ENCODE results near the gene TPD52L3.

The TPD52L3 gene

DNA sequence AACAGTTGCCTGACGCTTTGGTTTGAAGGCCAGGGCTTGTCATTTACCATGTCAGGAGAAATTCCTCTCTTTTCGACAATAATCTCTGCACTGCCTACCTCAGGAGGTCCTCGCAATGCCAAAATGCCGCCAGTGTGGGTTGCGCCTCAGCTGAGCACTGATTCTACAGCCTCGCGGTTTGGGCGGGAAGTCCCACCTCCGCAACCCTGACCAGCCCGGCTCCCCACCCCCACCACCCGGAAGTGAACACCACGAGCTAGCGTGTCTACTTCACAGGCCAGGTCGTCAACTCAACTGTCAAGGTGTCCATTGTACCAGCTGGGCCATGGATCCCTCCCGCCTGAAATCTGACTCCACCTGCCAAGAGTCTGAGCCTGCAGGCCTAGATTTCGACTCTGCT lies at the start of gene TPD52L3:
TPD52L3 (plus strand) TSS at position 273 of the 400 bp plus-strand sequence. CDS start 221 bp downstream, outside the sequence.
- DNase-seq: no peak

DNA sequence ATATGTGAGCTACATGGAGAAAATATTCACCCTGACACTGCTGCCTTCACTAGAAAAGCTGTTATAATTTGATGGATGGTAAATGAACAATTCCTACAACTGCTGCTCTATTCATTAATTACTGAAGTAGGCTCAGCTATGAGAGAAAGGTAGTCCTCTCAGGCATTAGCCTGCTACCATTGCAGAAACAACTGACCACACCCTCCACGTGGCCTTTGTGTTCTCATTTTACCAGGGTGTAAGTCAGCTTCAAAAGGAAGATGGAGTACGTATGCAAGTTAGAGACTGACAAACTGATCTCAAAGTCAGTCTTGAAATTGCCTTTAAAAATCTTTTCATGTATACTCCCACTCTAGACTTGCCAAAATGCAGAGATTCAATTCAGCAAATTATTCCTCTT lies 26.3 kb upstream of the TPD52L3 start:
- no peak for DNase-seq

DNA sequence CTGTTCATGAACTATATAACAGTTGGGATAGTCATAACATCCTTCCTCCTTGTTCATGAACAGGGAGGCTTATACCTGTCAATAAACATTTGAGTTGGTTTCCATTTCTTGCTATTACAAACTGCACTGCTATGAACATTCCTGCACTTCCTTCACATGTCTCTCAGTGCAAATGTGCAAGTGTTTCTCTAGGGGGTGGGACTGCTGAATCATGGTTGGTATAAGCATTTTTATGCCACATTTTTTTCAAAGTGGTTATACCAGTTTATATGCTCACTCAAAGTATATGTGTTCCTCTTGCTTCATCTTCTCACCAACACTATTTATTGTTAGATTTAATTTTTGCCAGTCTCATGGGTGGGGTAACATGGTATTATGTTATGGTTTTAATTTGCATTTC lies 25.8 kb upstream of the TPD52L3 start:
- DNase-seq: no peak

- no peak for DNase-seq
These were observed 23.9 kb upstream of the TPD52L3 start for GRCh38 chr9:6304232-6304631.

DNA sequence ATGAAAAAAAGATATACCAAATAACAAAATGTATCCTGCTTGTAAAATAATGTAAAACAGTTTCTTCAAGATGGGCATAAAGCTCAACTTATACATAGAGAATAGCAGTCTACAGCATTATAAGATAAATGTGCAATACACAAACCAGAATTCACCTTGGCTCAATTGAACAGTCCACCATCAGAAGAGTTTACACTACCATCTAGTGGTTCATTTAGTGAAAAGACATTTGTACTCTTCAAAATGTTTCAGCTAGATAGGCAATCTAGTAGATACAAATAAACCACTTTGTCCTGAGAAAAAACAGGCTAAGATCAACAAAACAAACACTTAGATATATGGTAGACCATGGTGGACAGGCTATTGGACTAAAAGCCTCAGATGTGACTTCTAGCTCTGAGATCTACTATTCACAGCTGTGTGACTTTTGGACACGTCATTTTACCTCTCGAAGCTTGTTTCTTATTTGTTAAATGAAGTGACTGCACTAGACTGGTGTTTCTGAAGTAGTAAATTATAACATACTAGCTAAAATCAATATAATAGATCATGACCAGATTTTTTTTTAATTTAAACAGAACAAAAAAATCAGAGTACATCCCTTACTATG lies 22.1 kb upstream of the TPD52L3 start:
- peak in 2 of 6 experiments; percentile 4 to 7 for DNase-seq

- DNase-seq: no peak
These were observed 20.6 kb upstream of the TPD52L3 start for GRCh38 chr9:6307551-6308096.

DNA sequence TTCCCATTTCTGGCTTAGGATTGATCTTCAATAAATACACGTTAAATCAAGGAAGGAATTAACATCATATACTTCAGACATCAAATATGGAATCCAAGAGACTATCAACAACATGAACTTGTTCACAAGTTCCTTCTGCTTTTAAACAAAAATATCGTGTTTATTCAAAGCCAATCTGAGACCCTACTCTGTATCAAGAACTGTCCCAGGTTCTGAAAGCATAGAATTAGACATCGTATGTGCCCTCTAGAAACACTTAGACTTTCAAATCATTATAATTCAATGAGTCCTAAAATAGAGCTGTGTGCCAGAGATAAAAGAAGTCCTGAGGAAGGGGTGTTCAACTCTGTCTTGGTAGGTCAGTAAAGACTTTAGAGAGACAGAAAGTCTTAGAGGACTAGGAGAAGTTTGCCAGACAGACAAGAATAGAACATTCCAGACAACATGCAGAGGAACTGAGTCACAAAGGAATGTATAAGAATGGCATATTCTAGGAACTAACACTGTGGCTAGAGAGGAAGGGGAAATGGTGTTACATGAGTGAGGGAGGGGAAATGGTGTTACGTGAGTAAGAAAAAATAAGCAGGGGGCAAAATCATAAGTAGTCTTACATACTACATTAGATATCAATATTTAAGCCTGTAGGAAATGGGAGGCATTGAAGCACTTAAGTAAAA lies 2.9 kb downstream of the TPD52L3 start:
- no peak for DNase-seq

DNA sequence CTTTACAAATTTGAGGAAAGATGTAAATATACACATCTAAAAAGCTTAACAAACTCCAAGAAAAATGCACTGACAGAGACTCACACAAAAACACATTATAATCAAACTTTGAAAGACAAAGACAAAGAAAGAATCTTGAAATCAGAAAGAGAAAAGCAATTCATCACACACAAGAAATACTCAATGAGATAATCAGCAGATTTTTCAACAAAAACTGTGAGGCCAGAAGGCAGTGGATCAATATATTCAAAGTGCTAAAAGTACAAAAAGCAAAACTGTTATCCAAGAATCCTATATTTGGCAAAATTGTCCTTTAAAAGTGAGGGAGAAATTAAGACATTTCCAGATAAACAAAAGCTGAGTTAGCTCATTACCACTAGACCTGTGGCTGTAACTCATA lies 6.1 kb downstream of the TPD52L3 start:
- no peak for DNase-seq

DNA sequence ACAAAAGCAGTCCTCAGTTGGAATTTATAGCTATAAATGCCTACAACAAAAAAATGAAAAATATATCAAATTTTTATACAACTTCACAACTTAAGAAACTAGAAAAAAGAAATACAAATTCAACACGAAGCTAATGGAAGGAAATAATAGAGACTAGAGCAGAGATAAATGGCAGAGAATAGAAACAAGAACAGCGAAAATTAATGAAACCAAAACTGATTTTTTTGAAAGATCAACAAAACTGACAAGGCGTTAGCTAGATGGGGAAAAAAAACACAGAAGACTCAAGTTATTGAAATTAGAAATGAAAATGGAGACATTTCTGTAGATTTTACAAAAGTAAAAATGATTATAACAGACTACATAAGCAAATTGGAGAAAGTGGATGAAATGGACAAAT lies 20.6 kb downstream of the TPD52L3 start:
- DNase-seq: no peak

DNA sequence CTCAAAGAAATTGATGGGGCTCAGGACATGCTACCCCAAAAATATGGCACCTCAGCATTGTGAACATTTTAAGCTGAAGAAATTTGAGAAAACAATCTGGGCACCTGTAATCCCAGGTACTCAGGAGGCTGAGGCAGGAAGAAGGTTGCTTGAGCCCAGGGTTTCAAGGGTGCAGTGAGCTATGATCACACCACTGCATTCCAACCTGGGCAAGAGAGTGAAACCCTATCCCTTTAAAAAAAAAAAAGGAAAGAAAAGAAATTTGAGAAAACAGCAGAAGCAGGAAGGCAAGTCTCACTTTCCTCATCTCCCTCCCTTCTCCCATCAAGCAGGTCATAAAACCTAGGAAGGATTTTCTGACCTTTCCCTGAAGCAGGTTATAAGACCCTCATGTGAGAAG lies 23.6 kb downstream of the TPD52L3 start:
- no peak for DNase-seq

DNA sequence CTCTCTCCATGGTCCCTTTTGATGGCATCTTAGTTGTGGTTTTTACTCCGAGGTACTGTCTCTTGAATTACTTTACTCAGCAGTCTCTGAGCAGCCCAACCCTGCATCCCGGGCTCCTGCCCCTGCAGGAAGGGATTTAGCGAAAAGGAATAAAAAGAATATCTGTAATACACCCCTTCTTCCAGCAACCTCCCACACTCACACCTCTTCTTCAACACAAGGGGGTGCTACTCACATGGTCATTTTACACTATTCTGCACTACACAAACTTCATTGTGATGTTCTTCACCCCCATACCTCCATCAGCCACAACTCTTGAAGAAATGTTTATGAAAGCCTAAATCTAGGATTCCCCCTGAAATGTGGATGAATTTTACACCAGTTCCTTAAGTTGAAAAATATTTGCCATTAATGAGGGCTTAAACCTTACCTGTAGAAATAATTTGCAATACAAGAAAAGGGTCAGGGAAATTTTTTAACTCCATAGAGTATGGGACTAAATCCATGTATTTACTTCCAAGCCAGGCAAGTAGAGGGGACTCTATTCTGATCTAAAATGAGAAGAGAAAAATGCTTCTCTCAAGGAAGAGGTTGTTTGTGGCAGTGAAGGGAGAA lies 26.0 kb downstream of the TPD52L3 start:
- peak in 5 of 6 experiments; percentile 2 to 64 (median 19) for DNase-seq

GRCh38 chr9:6355728-6356127 lies 27.6 kb downstream of the TPD52L3 start:
- DNase-seq: no peak

- DNase-seq: no peak
These were observed 28.3 kb downstream of the TPD52L3 start for GRCh38 chr9:6356441-6356840.

- no peak for DNase-seq
These were observed 28.7 kb downstream of the TPD52L3 start for GRCh38 chr9:6356904-6357303.

DNA sequence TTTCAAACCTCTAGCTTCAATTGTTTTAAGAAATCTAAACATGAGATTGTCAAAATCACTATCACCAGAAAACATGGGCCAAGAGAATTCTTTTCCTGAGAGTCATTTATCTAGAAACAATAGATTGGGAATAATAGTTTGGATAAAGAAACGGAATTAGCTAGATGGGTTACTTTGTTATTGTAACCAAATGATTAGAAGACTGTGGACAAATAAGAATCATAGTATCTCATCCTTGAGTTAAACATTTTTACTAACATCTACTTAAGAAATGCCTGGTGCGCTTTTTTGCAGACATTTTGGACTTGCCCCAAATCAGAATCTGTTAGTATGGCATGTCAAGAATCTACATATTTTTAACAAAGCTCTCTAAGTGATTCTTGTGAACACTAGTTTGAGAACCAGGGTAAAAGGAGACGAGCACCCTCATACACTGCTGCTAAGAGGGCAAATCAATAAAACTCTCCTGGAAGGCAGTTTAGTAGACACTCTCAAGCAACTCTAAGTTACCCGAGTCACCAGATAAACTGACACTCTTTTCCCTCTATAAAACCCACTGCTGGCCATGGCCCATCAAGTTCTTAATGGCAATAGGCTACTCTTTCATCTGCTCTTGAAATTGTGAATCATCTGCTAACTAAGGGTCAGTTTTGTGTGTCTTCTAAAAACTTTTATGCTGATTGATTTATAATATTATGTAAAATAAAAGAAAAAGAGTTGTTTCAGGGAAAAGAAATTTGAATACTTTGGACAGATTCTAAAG lies 39.1 kb downstream of the TPD52L3 start:
- DNase-seq: no peak

GRCh38 chr9:6368831-6369230 lies 40.7 kb downstream of the TPD52L3 start:
- DNase-seq: no peak
